Duodenal mucosa (tissue), 2 donors: ENCODE data around the gene CELSR3.

Source experiments
- H3K27ac ChIP-seq: one replicate; pipeline ENCODE4 v1.7.0; 2013; ENCODE audit warnings: low read depth, low read length
- H3K27me3 ChIP-seq, 2 donors: one replicate each; pipeline ENCODE4 v1.7.0; 2013; ENCODE audit warnings: low read length in 2 of 2, control low read depth in 1 of 2; ENCODE audit not compliant: insufficient read depth in 2 of 2, control insufficient read depth in 1 of 2
- H3K36me3 ChIP-seq, 2 donors: one replicate each; pipeline ENCODE4 v1.7.0; 2013; ENCODE audit warnings: low read length in 2 of 2, control low read depth in 1 of 2; ENCODE audit not compliant: insufficient read depth in 2 of 2, control insufficient read depth in 1 of 2
- H3K4me1 ChIP-seq, 2 donors: one replicate each; pipeline ENCODE4 v1.7.0; 2013; ENCODE audit warnings: low read length in 2 of 2, control low read depth in 1 of 2; ENCODE audit not compliant: insufficient read depth in 2 of 2, control insufficient read depth in 1 of 2
- H3K4me3 ChIP-seq, 2 donors: one replicate each; pipeline ENCODE4 v1.7.0; 2013; ENCODE audit warnings: low read length in 2 of 2, low read depth in 1 of 2
- H3K9ac ChIP-seq, 2 donors: one replicate each; pipeline ENCODE4 v1.7.0; 2013; ENCODE audit warnings: low read length in 2 of 2, low read depth in 1 of 2
- H3K9me3 ChIP-seq, 2 donors: one replicate each; pipeline ENCODE4 v1.7.0; 2013; ENCODE audit warnings: low read length in 2 of 2, control low read depth in 1 of 2; ENCODE audit not compliant: control insufficient read depth in 1 of 2

CELSR3 gene

GRCh38 chr3:48594417-48595049 lies 68.2 kb downstream of the CELSR3 start:
- Histone ChIP-seq H3K9me3 (no peaks in the 10 kb centered on the region), H3K4me3 (peak overlapping the region; percentile 5 to 59), H3K9ac (peak overlapping the region in 1 of 2 donors; percentile 10), H3K27me3 (peaks cover 3 to 5% of the 10 kb centered on the region in 2 donors), H3K27ac (no peak overlapping the region), H3K36me3 (peaks cover 4 to 21% of the 10 kb centered on the region in 2 donors), H3K4me1 (peaks cover 0 to 31% of the 10 kb centered on the region in 2 donors)

- H3K27me3 ChIP-seq = peaks cover 3 to 5% of the 10 kb centered on the region in 2 donors
- H3K9me3 ChIP-seq = no peaks in the 10 kb centered on the region
- H3K9ac ChIP-seq = no peak overlapping the region
- H3K36me3 ChIP-seq = peaks cover 0 to 9% of the 10 kb centered on the region in 2 donors
- H3K27ac ChIP-seq = no peak overlapping the region
- H3K4me1 ChIP-seq = peaks cover 0 to 22% of the 10 kb centered on the region in 2 donors
- H3K4me3 ChIP-seq = no peak overlapping the region
These were observed 69.3 kb downstream of the CELSR3 start for GRCh38 chr3:48593337-48593736.

DNA sequence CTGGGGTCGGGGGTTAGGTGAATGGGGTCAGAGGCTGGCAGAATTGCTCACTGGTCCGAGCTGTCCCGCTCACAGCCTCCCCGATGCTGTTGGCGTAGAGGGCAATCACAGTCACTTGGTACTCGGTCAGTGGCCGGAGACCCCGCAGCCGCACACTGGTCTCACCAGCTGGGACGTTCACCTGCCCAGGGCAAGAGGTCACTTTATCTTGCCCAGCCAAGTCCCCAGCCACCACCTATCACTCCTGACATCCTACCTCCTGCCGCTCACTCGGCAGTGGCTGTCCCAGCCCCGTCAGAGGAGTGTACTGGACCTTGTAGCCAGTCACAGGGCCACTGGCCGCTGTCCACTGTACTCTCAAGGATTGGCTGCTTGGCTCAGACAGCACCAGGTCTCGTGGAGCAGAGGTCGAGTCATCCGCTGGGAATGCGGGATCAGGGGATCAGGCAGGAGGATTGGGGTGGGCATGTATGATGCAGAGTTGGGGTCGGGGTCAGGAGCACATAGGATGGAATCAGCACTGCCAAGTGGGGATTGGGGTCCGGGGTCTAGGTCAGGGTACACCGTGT lies 70.1 kb downstream of the CELSR3 start:
- Histone ChIP-seq H3K4me1 (peaks cover 0 to 15% of the 10 kb centered on the region in 2 donors), H3K9me3 (no peaks in the 10 kb centered on the region), H3K27ac (no peak overlapping the region), H3K4me3 (no peak overlapping the region), H3K27me3 (peaks cover 3 to 5% of the 10 kb centered on the region in 2 donors), H3K9ac (no peak overlapping the region), H3K36me3 (peaks cover 0 to 2% of the 10 kb centered on the region in 2 donors)

DNA sequence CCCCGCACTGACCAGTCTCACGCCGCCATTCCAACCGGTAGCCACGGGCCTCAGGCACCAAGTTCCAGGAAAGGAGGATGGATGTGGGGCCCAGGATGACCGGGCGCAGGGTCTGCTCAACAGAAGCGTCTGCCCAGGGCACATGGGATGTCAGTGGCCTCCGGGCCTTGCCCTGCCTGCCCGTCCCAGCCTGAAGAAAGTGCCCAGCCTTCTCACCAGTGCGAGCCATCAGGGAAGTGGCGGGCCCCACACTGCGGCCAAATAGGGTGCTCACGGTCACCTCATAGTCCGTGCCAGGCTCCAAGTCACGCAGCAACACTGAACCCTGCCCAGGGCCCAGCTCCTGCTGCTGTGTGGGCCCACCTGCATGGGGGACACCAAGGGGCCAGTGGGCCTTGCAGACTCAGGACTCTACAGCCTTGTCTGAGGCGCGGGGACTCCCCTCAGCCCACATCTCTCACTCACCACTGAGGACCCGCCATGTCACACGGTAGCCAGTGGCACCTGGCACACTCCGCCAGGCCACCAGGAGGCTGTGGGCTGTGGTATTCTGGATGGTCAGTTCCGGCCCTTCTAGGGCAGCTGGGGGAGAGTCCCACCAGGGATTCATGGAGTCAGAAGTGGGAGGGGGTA lies 70.7 kb downstream of the CELSR3 start:
- H3K4me1 ChIP-seq = peaks cover 0 to 15% of the 10 kb centered on the region in 2 donors

GRCh38 chr3:48591436-48591835 lies 71.2 kb downstream of the CELSR3 start:
- no peak overlapping the region for H3K27ac ChIP-seq
- H3K4me3 ChIP-seq = no peak overlapping the region
- H3K27me3 ChIP-seq = peaks cover 3 to 5% of the 10 kb centered on the region in 2 donors
- no peak overlapping the region for H3K9ac ChIP-seq
- peaks cover 0 to 15% of the 10 kb centered on the region in 2 donors for H3K4me1 ChIP-seq
- H3K36me3 ChIP-seq = no peaks in the 10 kb centered on the region
- H3K9me3 ChIP-seq = no peaks in the 10 kb centered on the region

More for the DNA sequence above, 70.7 kb downstream of the CELSR3 start:
- Histone ChIP-seq H3K9ac (no peak overlapping the region), H3K9me3 (no peaks in the 10 kb centered on the region), H3K4me3 (no peak overlapping the region), H3K36me3 (no peaks in the 10 kb centered on the region), H3K27ac (no peak overlapping the region), H3K27me3 (peaks cover 3 to 5% of the 10 kb centered on the region in 2 donors)

DNA sequence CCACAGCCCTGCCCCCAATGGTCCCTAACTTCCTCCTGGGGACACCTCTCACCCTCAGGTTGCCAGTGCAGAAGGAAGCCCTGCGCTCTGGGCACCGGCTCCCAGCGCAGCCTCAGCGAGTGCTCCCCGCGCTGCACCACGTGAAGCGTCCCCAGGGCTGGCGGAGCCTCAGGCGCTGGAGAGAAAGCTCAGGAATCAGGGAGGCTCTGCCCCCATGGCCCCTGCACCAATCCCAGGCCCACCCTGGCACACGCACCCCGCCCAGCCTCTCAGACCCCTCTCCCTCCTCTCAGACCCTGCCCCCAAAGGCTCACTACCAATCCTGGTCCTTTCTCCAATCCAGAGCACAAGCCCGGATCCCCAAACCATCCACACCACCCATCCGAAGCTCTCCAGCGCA lies 74.5 kb downstream of the CELSR3 start:
- peaks cover 0 to 2% of the 10 kb centered on the region in 2 donors for H3K27me3 ChIP-seq
- H3K4me3 ChIP-seq = no peak overlapping the region
- no peak overlapping the region for H3K27ac ChIP-seq
- H3K36me3 ChIP-seq = no peaks in the 10 kb centered on the region
- no peaks in the 10 kb centered on the region for H3K9me3 ChIP-seq
- no peaks in the 10 kb centered on the region for H3K4me1 ChIP-seq
- no peak overlapping the region for H3K9ac ChIP-seq

- Histone ChIP-seq H3K9me3 (no peaks in the 10 kb centered on the region), H3K9ac (no peak overlapping the region), H3K36me3 (no peaks in the 10 kb centered on the region), H3K27ac (no peak overlapping the region), H3K4me3 (no peak overlapping the region), H3K4me1 (no peaks in the 10 kb centered on the region), H3K27me3 (no peaks in the 10 kb centered on the region)
These were observed 75.0 kb downstream of the CELSR3 start for GRCh38 chr3:48587686-48588085.
